H1 (cell line): ENCODE measurements around the gene CHN2. TPM values are rescaled to one million over a fixed set of nuclear protein-coding genes. Genes with fewer than 3 reads are reported as not detected.

Source experiments
- BACH1 ChIP-seq: IDR thresholded peaks from 2 replicates; pipeline ENCODE4 v1.6.1; 2012; ENCODE audit warnings: low read length, improper control_type of control experiment
- CHD7 ChIP-seq: fragments of 300-600 bp; sonication (generic); IDR thresholded peaks from 2 replicates; pipeline ENCODE4 v1.7.1; 2012; ENCODE audit warnings: low read length, moderate library complexity, mild to moderate bottlenecking, inconsistent platforms; ENCODE audit not compliant: insufficient replicate concordance
- TAF7 ChIP-seq: optimal IDR thresholded peaks from 2 replicates; pipeline ENCODE3; 2011; ENCODE audit warnings: low read depth, mild to moderate bottlenecking, inconsistent platforms, low read length, moderate library complexity, borderline replicate concordance
- polyA plus RNA-seq, 7 experiments: library from polyadenylated mRNA; depleted of rRNA in 3 of 7; stranded (reverse) in 5 of 7; unstranded in 2 of 7; fragments of >200 nt in 5 of 7; fragments of 200-250 nt in 2 of 7; gene quantifications; 1 replicate in 5 of 7; 2 replicates in 1 of 7; 4 replicates in 1 of 7; pipeline versions ENCODE4 v1.2.1 to v1.2.3, GENCODE V29; 2011 to 2013; ENCODE audit warnings: missing spikeins in 2 of 7, mixed read lengths in 2 of 7
- total RNA-seq: library from RNA; stranded (reverse); fragmentation: NEBNext Ultra II Directional; extraction: Animal tissue kit (Norgen Biotek cat#: 25700); gene quantifications from 2 replicates; pipeline ENCODE4 v1.2.1, GENCODE V29; 2021
- TF ChIP-seq, protein P1 (sequence below): IDR thresholded peaks from 2 replicates; pipeline ENCODE4 v1.6.1; 2012; ENCODE audit warnings: inconsistent platforms

Gene CHN2
- total and polyA plus RNA-seq, 2 of the 8 experiments (the other 6 are each of a cell fraction or from before 2014, with no cell fraction given): 2.9 to 4.8 TPM

- TF ChIP-seq CHD7 (no peak), BACH1 (no peak), TAF7 (no peak)
- TF ChIP-seq, protein P1, sequence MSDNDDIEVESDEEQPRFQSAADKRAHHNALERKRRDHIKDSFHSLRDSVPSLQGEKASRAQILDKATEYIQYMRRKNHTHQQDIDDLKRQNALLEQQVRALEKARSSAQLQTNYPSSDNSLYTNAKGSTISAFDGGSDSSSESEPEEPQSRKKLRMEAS: no peak
Observed at GRCh38 chr7:29449569-29450260, 255.1 kb downstream of the CHN2 start (continued).
